Stomach (tissue), 4 donors: Measurements from ENCODE around the gene ABCB8.

ENCODE experiments used
- CTCF ChIP-seq, 7 experiments: fragments of 450-650 bp in 4 of 7; fragments of 200-600 bp in 3 of 7; sonication (generic) in 3 of 7; IDR thresholded peaks; one replicate each; pipeline ENCODE4 v1.5.1; 2016 to 2019; ENCODE audit warnings: antibody characterized with exemption in 7 of 7, control low read depth in 2 of 7, mild to moderate bottlenecking in 1 of 7
- EP300 ChIP-seq: sonication (generic); formaldehyde crosslinking; IDR thresholded peaks from one replicate; pipeline ENCODE4 v1.6.1; 2017; ENCODE audit warnings: antibody characterized with exemption
- POLR2A ChIP-seq, 4 donors: fragments of 450-650 bp; IDR thresholded peaks; one replicate each; pipeline ENCODE4 v1.6.1; 2016; ENCODE audit warnings: antibody characterized with exemption in 4 of 4, control low read depth in 2 of 4, mild to moderate bottlenecking in 1 of 4, moderate library complexity in 1 of 4

GRCh38 chr7:150999001-150999400 lies 29.2 kb upstream of the ABCB8 start:
- TF ChIP-seq POLR2A (IDR thresholded peaks at IDR 0.05) (no peak), CTCF (IDR thresholded peaks at IDR 0.05) (no peak), EP300 (no peak)
